Prostate gland (tissue), 2 donors: ENCODE data around the gene ZW10. TPM values are rescaled to one million over a fixed set of nuclear protein-coding genes. Genes with fewer than 3 reads are reported as not detected.
A peak's percentile ranks its signal among the peaks of the same experiment; 100 is the strongest.

Experiments used
- DNase-seq: peaks from one replicate; pipeline ENCODE4 v3.0.0-alpha.2; 2019; ENCODE audit warnings: low spot score
- H3K27ac ChIP-seq, 2 donors: fragments of 200-600 bp; sonication (generic); 2 replicates each; pipeline ENCODE4 v1.5.1; 2017 to 2019
- H3K27me3 ChIP-seq: fragments of 200-600 bp; sonication (generic); replicated peaks from 2 replicates; pipeline ENCODE4 v1.5.1; 2019; ENCODE audit not compliant: insufficient read depth
- H3K36me3 ChIP-seq, 2 donors: fragments of 200-600 bp; sonication (generic); 1 replicate in 1 of 2; 2 replicates in 1 of 2; pipeline versions ENCODE4 v1.5.1 to v1.8.1; 2017 to 2019
- H3K4me1 ChIP-seq: fragments of 200-600 bp; sonication (generic); replicated peaks from 2 replicates; pipeline ENCODE4 v1.5.1; 2019
- H3K4me3 ChIP-seq, 2 donors: fragments of 200-600 bp; sonication (generic); 2 replicates each; pipeline ENCODE4 v1.5.1; 2017 to 2019
- H3K9me3 ChIP-seq: fragments of 200-600 bp; sonication (generic); 2 replicates; pipeline ENCODE4 v1.5.1; 2017
- CTCF ChIP-seq, 4 experiments: fragments of 200-600 bp in 2 of 4; fragments of 450-650 bp in 2 of 4; sonication (generic) in 2 of 4; IDR thresholded peaks; 1 replicate in 3 of 4; 2 replicates in 1 of 4; pipeline ENCODE4 v1.5.1; 2016 to 2019; ENCODE audit warnings: antibody characterized with exemption in 4 of 4, mild to moderate bottlenecking in 2 of 4, moderate library complexity in 2 of 4
- POLR2A ChIP-seq: fragments of 450-650 bp; IDR thresholded peaks from one replicate; pipeline ENCODE4 v1.6.1; 2016; ENCODE audit warnings: antibody characterized with exemption, mild to moderate bottlenecking
- POLR2AphosphoS5 ChIP-seq: sonication (generic); formaldehyde crosslinking; IDR thresholded peaks from one replicate; pipeline ENCODE4 v1.6.1; 2017; ENCODE audit warnings: antibody characterized with exemption
- WGBS: methylation state at CpG from one replicate; pipeline ENCODE4 v1.1.5; 2018; 5-methylcytosine and 5-hydroxymethylcytosine counted together
- intact Hi-C: fragments of 100-400 bp; cut with DNase I; formaldehyde crosslinking; loops from one replicate; pipeline ENCODE4 v1.14.2; 2022
- total RNA-seq, 2 donors: library from RNA; depleted of rRNA; stranded (reverse); fragments of >200 nt; gene quantifications; one replicate each; pipeline ENCODE4 v1.1.0, GENCODE V29; 2016

The ZW10 gene
- total RNA-seq, 2 donors from 2014 or later: 10.2 to 11.6 TPM

GRCh38 chr11:113808931-113809330 is 35.4 kb upstream of the ZW10 start:
- H3K4me3 ChIP-seq: no peak overlapping the region
- intact Hi-C loops: no loop called here
- peaks cover 0 to 5% of the 10 kb centered on the region in 2 donors for H3K36me3 ChIP-seq
- H3K9me3 ChIP-seq: no peaks in the 10 kb centered on the region
- DNase-seq: no peak
- no peak overlapping the region for H3K27ac ChIP-seq
- no peaks in the 10 kb centered on the region for H3K27me3 ChIP-seq
- no peaks in the 10 kb centered on the region for H3K4me1 ChIP-seq
- TF ChIP-seq CTCF (IDR thresholded peaks at IDR 0.05) (no peak), POLR2A (no peak), POLR2AphosphoS5 (no peak)
- 46% methylated on average over 2 of the region's 2 CpGs for WGBS

GRCh38 chr11:113806406-113806805 is 32.9 kb upstream of the ZW10 start:
- 97% methylated on average over 2 of the region's 2 CpGs for WGBS
- Histone ChIP-seq H3K9me3 (no peaks in the 10 kb centered on the region), H3K36me3 (peaks cover 3 to 5% of the 10 kb centered on the region in 2 donors), H3K4me3 (no peak overlapping the region), H3K27me3 (no peaks in the 10 kb centered on the region), H3K27ac (no peak overlapping the region), H3K4me1 (no peaks in the 10 kb centered on the region)
- no peak for TF ChIP-seq POLR2A
- peak in 2 of 4 experiments; percentile 10 to 25 for TF ChIP-seq CTCF (IDR thresholded peaks at IDR 0.05)
- TF ChIP-seq POLR2AphosphoS5: no peak
- intact Hi-C loops: no loop called here
- no peak for DNase-seq

- Histone ChIP-seq H3K27ac (no peak overlapping the region), H3K4me3 (no peak overlapping the region), H3K36me3 (peaks cover 3 to 5% of the 10 kb centered on the region in 2 donors), H3K4me1 (no peaks in the 10 kb centered on the region), H3K27me3 (no peaks in the 10 kb centered on the region), H3K9me3 (no peaks in the 10 kb centered on the region)
- intact Hi-C loops: no loop called here
- DNase-seq: no peak
- TF ChIP-seq POLR2AphosphoS5 (no peak), POLR2A (no peak)
These were observed 32.1 kb upstream of the ZW10 start for GRCh38 chr11:113805640-113806039.

GRCh38 chr11:113802621-113803020 is 29.1 kb upstream of the ZW10 start:
- H3K36me3 ChIP-seq: peaks cover 3 to 5% of the 10 kb centered on the region in 2 donors
- H3K4me3 ChIP-seq: no peak overlapping the region
- no peaks in the 10 kb centered on the region for H3K27me3 ChIP-seq
- H3K4me1 ChIP-seq: no peaks in the 10 kb centered on the region
- TF ChIP-seq CTCF (IDR thresholded peaks at IDR 0.05) (no peak), POLR2AphosphoS5 (no peak), POLR2A (no peak)
- DNase-seq: no peak
- no peak overlapping the region for H3K27ac ChIP-seq
- intact Hi-C loops: no loop called here
- H3K9me3 ChIP-seq: no peaks in the 10 kb centered on the region

GRCh38 chr11:113796663-113797259 is 23.3 kb upstream of the ZW10 start:
- DNase-seq: peak; percentile 66
- intact Hi-C loops: no loop called here
- TF ChIP-seq POLR2AphosphoS5 (peak; percentile 26), CTCF (IDR thresholded peaks at IDR 0.05) (peak; percentile 19 to 59 (median 55)), POLR2A (no peak)
- no peak overlapping the region for H3K4me3 ChIP-seq
- 69% methylated on average over 3 of the region's 3 CpGs for WGBS
- no peak overlapping the region for H3K27ac ChIP-seq
- H3K36me3 ChIP-seq: peaks cover 0 to under 1% of the 10 kb centered on the region in 2 donors
- no peaks in the 10 kb centered on the region for H3K9me3 ChIP-seq
- H3K4me1 ChIP-seq: no peaks in the 10 kb centered on the region
- H3K27me3 ChIP-seq: no peaks in the 10 kb centered on the region
